Colon (tissue), 2 donors: ENCODE results near the gene ZNF394.

ENCODE experiments used
- FAIRE-seq: peaks from 2 replicates; lab custom pipeline; 2012; peaks lifted over from hg19 to GRCh38; lab: Jason Lieb, UNC
- donor health status: control.
- donor health status: control.

Gene ZNF394

DNA sequence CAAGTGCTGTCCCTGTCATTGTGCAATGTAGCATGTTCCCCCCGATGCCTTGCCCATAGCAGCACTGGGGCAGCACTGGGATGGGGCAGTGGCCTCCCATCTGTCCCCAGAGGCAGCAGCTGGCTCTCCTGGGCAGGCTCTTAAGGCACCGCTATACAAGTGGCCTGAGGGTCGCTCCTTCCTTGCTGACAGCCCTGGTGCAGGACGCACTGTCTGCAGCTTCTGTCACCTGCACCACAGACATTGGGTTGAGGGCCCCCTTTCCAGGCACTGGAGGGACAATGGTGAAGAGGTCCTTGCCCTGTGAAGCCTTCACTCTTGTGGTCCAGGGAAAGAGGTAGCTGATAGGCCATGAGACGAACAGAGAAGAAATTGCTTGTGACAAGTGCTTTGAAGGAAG lies 50.8 kb downstream of the ZNF394 start:
- no peak for FAIRE-seq

DNA sequence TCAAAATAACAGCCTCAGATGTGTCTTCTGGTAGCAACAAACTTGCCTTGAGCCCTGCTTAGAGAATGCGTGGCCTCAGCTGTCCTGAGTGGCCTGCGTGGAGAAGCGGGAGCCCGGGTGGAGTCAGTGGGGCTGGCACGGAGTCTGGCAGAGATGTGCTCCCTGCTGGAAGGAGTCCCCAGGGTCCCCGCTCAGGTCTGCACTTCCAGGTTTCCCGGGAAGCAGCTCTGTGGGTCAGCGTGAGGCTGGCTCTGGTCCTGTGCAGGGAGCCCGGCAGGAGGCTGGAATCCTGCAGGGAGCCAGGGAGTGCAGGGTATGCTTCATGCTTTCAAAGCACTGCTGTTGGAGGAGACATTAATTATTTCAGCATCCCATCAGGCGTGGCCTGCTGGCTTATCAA lies 51.2 kb downstream of the ZNF394 start:
- FAIRE-seq = no peak

DNA sequence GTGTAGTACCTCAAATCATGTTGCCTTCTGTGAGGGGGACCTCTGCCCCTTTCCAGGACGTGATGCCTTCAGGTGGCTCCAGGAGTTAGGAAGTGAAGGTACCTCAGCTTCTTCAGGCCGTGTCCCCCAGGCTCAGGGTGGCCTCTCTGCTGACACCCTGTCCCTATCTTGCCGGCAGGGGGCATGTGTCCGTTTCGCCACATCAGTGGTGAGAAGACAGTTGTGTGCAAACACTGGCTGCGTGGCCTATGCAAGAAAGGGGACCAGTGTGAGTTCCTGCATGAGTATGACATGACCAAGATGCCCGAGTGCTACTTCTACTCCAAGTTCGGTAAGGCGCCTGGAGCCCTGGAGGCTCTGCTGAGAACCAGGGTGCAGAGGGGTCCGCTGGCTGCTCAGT lies 52.1 kb downstream of the ZNF394 start:
- no peak for FAIRE-seq

DNA sequence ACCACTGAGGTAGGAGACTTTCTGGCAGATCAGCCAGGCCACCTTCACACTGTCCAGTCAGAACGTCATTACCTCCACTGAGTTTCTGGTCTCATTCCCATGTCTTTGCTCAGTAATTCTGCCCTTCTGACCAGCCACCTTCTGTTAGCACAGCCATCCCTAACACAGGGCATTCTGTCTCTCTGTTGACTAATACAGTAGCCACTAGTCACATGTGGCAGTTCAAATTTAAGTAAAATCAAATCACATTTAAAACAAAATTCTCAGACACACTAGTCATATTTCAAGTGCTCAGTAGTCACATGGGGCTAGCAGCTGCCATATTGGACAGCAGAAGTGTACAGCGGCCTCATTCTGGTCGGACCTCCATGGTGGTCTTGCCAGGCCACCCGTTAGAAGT lies 54.0 kb downstream of the ZNF394 start:
- FAIRE-seq = no peak
